Kidney glomerular epithelial cell (primary cell): Measurements from ENCODE around the gene TMEM117.
"Not testable (repeated sequence)": the region's sequence is repeated elsewhere in the genome, so short reads cannot be mapped to it uniquely, and the experiment has no call there.

Experiments
- DNase-seq: peaks from one replicate; lab custom pipeline; 2025; lab: John Stamatoyannopoulos, UW

TMEM117 gene

DNA sequence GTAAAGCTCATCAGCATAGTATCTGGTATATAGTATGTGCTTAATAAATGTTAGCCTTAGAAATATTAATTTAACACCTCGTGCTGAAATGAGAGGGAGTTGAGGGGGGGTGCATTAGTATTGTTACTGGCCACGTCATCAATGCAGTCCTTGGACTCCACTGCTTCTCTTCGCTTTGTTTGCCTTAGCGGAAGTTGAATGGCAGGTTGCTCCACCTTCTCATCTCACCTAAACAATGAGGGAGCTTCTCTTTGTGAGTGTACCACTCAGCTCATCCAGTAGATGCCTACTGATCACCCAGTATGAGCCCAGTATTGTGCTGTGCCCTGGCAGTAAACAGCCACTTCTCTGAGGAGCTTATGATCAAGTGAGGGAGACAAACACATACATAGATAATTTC lies 4.5 kb downstream of the TMEM117 start:
- no peak for DNase-seq

DNA sequence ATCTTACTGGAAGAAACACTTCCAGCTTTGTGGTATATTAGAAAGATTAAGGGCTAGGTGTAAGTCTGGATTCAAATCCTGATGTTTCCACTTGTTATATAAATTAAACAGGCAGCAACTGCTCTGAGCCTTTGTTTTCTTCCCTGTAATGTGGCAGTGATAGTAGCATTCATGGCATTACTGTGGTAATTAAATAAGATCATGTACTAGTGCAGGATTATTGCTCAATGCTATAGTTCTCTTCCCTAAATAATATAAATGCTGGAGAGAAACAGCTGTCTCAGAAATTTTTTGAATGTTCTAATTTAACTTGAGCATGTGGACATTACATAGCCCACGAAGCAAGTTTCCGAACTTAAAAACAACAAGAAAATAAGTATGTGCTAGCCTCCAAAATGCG lies 5.4 kb downstream of the TMEM117 start:
- DNase-seq, result no peak

DNA sequence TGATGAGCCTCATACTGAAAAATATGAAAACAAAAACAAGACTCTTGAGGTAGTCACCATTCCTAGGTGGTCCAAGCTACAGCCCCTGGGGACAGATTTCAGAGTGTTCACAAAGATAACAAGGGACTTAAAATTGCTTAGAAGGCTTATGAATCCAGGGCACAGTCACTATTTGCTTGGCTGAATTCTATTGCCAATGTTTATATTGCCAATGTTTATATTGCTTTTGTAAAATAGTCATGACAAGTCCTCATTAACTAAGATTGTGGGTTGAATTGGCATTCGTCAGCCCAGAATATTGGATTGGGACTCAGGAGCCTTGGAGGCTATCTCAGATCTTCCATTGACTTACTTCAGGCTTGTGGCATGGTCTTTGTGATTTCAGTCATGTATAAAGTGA lies 6.4 kb downstream of the TMEM117 start:
- no peak for DNase-seq

DNA sequence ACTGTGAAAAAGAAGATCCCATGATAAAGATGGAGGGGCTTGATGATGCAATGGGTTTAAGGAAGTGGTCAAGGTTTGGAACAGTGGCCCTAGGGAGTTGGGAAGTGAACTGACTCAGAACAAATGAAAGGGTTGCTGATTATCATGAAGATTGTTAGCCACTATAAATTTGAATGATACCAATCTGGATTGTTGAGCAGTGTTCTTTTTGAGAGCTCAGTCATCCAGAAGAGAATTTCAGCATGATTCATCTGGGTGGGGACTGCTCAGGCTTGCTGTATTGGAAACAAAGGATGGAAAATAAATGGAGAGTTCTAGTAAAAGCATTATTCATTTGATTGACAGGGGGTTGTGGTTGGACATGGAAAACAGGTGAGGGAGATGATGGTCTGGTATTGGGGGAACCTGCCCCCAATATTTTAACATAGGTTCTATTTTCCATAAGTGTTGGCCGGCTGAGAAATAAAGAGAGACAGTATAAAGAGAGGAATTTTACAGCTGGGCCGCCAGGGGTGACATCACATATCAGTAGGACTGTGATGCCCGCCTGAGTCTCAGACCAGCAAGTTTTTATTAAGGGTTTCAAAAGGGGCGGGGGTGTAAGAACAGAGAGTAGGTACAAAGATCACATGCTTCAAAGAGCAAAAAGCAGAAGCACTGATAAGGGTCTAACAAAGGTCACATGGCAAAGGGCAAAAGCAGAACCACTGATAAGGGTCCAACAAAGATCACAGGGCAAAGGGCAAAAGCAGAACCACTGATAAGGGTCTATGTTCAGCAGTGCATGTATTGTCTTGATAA lies 11.7 kb downstream of the TMEM117 start:
- peak; percentile 81 for DNase-seq

DNA sequence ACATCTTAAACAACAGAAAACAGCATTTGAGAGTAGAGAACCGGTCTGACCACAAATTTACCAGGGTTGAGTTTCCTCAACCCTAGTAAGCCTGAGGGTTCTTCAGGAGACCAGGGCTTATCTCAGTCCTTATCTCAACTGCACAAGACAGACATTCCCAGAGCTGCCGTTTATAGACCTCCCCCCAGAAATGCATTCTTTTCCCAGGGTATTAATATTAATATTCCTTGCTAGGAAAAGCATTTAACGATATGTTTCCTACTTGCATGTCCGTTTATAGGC lies 12.3 kb downstream of the TMEM117 start:
- no peak for DNase-seq

DNA sequence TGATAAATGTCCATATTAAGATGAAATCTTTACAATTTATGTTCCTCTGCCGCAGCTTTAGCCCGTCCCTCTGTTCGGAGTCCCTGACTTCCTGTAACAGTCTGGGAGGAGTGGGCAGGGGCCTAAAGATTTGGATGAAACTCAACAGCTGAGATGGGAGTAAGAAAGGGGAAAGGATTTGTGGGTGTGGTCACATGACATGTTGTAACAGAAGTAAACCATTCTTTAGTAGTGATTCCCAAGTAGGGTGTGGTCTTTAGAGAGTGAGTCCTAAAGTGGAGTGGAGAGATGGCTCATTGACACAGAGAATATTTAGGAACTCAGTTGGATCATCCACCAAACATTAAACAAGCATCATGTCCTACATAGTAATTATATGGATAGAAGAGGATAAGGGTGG lies 12.9 kb downstream of the TMEM117 start:
- no peak for DNase-seq

DNA sequence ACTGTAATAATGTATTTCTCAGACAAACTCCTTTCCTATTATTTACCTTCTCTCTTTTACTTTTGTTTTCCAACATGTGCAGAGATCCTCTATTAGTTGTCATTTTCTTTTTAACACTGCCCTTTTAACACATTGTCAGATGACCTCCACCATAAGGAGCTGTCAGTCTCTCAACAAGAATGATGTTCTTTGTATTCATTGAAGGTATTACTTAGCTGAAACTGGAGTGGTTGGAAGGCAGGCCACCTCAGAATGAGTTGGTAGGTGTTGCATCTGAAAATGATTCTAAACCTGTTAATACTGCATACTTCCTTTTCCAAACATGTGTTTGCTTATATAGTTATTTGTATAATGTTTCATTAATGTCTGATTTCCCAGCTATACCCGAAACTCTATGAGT lies 16.9 kb downstream of the TMEM117 start:
- no peak for DNase-seq

DNA sequence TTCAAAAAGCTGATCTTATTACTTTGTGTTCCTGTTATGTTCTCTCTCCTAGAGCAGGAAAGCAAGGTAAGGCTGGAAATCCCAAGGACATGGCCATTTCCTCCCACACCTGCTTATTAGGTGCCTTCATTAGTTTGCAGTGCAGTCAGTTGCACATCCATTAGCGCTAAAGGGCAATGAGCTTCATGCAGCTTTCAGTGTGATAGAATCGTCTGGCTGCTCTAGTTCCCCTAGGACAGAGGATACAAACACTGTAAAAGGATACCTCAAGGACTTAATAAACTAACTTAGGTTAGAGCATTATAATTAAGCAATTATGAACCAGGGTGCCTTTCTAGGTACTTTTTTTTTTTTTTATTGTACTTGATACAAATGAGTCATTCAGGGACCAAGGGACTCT lies 21.1 kb downstream of the TMEM117 start:
- no peak for DNase-seq

DNA sequence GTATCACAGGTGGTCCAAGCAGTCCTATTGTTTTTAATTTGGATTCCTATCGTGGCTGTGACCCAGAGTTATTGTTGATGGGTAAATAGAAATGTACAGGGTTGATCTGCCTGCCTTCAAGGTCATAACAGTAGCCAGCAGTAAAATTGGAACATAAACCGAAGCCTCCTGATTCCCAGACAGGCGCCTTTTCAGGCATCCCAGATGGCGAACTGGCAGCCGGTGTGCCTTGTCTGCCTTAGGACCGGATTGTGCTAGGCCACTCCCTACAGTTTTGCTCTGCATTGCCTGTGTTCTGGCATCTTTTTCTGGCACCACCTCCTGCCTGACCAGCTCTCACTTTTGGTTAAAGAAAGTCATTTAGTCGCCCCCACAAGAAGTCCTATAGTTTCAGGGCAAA lies 22.2 kb downstream of the TMEM117 start:
- no peak for DNase-seq

DNA sequence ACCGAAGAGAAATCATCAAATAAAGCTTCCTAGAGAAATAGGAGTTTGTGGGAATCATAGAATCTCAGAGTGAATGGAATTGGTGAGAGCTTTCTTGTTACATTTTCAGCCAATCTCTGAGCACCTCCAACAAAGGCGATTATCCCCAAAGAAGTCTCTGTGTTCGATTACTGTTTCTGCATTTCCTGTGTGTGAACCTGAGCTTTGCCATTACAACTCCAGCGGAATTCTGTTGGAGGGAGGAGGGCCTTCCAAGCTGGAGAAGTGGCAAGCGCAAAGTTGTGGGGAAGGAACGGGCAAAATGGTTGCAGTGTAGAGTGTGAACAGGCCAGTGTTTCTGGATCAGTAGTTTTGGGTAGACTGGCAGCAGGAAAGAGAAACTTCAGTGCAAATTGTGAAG lies 23.1 kb downstream of the TMEM117 start:
- no peak for DNase-seq

DNA sequence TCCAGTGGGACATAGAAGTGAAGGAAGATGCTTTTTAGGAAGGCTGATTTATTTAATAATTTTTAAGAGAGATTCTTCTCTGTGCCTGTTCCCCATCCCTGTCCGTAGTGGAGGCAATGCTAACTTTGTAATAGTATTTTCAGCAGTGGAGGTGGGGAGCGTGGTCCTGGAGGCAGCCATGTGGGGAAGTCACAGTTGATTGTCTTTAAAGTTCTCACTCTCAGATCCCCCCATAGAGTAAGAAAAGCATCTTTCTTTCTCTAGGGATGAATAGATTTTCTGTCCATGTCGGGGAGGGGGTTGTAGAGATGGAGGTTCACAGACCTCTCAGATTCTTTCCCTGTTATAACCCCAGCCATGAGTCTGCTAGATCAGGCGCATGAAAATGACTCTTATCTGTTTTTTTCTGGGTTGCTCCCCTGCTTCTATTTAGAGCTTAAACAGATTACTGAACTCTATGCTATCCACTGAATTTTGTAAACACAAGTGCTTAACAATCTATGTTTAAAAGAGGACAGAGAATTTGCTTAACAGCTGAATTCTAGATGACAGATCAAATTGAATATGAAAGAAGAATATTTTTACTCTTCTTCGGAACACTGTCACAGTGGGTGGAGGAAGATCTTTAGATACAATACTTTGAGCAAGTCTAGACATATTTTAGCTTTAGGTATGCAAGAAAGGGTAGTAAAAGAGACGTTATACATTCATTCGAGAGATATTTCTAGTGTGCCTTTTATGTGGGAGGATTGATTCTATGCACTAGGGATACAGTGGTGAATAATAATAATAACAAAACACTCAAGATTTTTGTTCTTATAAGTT lies 25.3 kb downstream of the TMEM117 start:
- DNase-seq, result no peak

DNA sequence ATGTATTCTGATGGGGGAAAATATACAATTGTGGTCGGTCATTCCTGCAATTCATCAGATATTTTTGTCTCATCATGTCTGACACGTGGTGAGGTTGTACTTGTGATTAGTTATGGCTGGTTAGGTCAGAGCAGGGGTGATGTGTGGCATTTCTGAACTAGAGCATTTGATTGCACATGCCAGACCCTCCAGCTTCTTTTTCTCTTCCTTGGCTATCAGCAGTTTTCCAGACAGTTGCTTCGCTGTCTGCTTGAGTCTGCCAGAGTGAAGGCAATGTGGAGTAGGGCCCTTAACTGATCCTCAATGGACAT lies 25.9 kb downstream of the TMEM117 start:
- DNase-seq, result no peak

DNA sequence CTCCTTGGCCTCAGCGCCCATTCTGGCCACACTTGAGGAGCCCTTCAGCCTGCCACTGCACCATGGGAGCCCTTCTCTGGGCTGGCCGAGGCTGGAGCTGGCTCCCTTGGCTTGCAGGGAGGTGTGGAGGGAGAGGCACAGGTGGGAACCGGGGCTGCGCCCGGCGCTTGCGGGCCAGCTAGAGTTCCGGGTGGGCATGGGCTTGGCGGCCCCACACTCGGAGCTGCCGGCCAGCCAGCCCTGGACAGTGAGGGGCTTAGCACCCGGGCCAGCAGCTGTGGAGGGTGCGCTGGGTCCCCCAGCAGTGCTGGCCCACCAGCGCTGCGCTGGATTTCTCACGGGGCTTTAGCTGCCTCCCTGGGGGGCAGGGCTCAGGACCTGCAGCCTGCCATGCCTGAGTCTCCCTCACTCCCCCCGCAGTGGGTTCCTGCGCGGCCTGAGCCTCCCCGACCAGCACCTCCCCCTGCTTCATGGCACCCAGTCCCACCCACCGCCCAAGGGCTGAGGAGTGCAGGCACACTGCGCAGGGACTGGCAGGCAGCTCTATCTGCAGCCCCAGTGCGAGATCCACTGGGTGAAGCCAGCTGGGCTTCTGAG lies 28.0 kb downstream of the TMEM117 start:
- DNase-seq, result no peak

DNA sequence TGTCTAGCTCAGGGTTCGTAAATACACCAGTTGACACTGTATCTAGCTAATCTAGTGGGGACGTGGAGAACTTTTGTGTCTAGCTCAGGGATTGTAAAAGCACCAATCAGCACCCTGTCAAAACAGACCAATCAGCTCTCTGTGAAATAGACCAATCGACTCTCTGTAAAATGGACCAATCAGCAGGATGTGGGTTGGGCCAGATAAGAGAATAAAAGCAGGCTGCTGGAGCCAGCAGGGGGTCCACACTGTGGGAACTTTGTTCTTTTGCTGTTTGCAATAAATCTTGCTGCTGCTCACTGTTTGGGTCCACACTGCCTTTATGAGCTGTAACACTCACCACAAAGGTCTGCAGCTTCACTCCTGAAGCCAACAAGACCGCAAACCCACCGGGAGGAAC lies 28.7 kb downstream of the TMEM117 start:
- DNase-seq, result not testable (repeated sequence)

DNA sequence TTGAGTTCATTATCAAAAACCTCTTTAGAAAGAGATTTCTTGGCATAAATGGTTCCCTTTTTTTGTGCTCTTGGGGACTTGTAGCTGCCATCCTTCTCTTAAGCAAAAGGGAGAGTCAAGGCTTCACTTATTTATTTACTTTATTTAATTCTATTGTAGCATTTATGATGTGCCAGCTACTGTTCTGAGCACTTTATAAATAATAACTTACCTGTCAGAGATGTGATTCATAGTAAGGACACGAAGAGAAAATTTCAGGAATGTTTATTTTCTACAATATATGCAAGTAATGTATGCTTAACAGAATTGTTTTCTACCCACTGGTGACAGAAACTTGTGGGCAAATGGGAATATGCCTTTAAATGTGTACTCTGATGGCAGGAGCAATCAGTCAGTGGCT lies 33.3 kb downstream of the TMEM117 start:
- no peak for DNase-seq

DNA sequence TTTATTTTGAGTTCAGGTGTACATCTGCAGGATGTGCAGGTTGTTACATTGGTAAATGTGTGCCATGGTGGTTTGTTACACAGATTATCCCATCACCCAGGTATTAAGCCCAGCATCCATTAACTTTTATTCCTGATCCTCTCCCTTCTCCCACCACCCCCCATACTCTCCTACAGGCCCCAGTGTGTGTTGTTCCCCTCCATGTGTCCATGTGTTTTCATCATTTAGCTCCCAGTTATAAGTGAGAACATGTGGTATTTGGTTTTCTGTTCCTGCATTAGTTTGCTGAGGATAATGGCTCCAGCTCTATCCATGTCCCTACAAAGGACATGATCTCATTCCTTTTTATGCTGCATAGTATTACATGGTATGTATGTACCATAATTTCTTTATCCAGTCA lies 33.9 kb downstream of the TMEM117 start:
- DNase-seq, result not testable (repeated sequence)

DNA sequence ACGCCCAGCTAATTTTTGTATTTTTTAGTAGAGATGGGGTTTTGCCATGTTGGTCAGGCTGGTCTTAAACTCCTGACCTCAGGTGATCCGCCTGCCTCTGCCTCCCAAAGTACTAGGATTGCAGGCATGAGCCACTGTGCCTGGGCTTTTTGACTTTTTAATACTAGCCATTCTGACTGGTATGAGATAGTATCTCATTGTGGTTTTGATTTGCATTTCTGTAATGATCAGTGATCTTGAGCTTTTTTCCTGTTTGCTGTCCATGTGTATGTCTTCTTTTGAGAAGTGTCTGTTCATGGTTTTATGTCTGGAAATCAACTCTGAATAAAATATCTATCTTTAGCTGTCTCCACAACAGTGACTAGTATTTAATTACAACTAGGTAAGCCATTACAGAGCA lies 35.4 kb downstream of the TMEM117 start:
- not testable (repeated sequence) for DNase-seq

DNA sequence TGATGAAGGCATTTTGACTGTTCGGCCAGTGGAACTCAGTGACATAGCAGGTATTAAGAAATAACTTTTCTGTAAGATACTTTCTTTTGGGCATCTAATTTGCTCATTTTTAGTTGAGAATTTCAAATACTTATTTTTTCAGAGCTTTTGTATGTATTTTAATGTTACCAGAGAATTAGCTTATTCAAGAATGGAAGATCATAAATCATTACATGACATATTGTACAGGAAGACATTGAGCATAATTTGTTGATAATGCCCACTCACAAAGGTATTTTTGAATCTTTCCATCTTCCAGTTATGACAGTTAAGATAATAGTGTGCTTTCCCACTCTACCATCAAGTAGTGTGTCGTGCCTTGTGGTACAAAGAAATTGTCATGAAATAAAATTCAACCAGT lies 36.5 kb downstream of the TMEM117 start:
- DNase-seq, result no peak

DNA sequence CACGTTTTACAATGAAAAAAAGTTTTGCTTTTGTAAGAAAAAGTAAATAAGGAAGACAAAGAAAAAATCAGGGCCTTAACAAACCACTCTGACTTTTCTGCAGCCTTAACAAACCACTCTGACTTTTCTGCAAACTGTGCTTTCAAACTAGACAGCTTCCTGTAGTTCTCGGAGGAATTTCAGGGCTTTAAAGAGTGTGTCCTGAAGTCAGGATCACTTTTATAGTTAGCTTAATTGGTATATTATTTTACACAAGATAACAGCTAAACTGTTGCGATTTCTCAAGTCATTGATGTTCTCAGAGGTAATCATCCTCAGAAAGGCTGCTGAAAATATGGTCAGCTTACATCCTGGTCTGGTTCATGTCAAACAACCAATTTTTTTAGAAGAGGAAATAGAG lies 42.2 kb downstream of the TMEM117 start:
- no peak for DNase-seq

DNA sequence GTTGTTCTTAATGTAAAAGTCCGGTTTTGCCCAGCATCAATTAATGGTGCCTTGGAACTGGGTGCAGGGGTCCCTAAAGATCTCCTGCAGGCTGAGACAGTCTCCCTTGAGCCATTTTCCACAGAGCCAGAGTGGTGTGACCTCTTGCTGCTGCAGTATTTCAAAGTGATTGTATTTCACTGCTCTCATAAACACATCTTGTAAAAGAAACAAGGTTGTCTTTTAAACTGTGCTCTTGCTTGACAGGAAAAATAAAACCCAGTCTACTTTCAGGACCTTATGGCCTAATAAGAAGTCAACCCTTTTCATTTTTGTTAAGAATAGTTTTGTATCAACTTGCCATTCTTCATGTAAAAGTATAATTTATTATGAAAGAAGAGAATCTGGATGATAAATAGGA lies 44.7 kb downstream of the TMEM117 start:
- DNase-seq, result no peak

DNA sequence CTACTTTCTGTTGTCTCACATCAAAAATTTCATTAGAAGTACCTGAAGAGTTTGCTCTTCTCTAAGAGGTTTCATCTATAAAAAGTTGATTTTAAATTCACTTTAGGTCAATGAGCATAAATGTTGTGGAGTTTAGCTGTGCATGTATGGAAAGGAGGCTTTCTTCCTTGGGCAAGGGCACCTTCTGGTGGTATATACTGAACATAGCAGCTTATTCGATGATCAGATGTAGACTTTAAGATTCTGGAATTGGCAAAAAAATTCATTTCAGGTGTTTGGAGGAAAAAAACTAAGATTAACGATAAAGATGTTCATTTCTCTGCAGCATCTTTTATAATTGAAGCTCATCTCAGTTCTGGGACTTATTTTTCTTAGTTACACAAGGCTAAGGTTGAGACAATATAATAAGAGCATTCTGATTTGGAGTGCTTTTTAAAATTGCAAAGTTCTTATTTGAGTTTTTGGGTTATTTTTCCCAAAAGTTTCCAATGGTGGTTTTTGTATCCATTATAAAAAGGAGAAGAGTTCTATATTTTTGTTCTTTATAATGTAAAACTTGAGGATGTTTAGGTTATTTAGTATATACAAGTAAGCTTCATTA lies 46.8 kb downstream of the TMEM117 start:
- peak; percentile 60 for DNase-seq

DNA sequence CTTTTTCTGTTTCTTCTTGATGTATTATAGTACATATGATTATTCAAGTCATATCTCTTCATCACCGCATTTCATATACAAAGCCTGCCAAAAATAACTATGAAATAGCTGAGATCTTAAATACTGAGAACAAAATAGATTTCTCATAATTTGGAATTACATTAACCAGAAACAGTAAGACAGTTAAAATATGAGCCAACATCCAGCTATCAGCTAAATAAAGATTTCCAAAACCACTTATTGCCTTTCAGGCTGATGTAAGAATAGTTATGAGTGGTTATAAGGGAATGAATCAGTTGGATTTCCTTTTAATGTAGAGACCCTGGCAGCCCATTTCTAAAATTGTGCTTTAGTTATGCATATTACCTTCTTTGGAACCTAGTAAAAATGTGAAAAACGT lies 47.4 kb downstream of the TMEM117 start:
- DNase-seq, result no peak

DNA sequence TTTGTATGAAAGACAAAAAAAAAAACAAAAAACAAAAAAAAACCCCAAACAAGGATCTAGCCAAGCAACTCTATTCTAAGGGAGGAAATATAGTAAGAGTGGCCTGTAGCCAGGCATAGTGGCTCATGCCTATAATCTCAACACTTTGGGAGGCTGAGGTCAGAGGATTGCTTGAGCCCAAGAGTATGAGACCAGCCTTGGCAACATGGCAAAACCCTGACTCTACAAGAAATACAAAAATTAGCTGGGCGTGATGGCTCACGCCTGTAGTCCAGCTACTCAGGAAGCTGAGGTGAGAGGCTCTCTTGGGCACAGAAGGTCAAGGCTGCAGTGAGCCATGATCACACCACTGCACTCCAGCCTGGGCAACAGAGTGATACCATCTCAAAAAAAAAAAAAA lies 47.9 kb downstream of the TMEM117 start:
- DNase-seq, result no peak
